Astrocyte of the spinal cord (primary cell): Measurements from ENCODE around the gene XYLT2.
"Not testable (repeated sequence)": the region's sequence is repeated elsewhere in the genome, so short reads cannot be mapped to it uniquely, and the experiment has no call there.

Experiments
- DNase-seq: peaks from one replicate; pipeline ENCODE4 v3.0.0; 2011; ENCODE audit warnings: low read depth, low spot score
- H3K4me3 ChIP-seq: 2 replicates; pipeline ENCODE4 v1.5.1; 2011; ENCODE audit warnings: low read depth, mild to moderate bottlenecking, low read length, moderate library complexity
- CTCF ChIP-seq: IDR thresholded peaks from 2 replicates; pipeline ENCODE4 v1.5.1; 2012; ENCODE audit warnings: low read depth, mild to moderate bottlenecking, low read length, inconsistent platforms
- in situ Hi-C: cut with HindIII; loops from 2 replicates; pipeline ENCODE4 v1.10.0; 2017; ENCODE audit warnings: low sequenced_read_pairs

The XYLT2 gene

DNA sequence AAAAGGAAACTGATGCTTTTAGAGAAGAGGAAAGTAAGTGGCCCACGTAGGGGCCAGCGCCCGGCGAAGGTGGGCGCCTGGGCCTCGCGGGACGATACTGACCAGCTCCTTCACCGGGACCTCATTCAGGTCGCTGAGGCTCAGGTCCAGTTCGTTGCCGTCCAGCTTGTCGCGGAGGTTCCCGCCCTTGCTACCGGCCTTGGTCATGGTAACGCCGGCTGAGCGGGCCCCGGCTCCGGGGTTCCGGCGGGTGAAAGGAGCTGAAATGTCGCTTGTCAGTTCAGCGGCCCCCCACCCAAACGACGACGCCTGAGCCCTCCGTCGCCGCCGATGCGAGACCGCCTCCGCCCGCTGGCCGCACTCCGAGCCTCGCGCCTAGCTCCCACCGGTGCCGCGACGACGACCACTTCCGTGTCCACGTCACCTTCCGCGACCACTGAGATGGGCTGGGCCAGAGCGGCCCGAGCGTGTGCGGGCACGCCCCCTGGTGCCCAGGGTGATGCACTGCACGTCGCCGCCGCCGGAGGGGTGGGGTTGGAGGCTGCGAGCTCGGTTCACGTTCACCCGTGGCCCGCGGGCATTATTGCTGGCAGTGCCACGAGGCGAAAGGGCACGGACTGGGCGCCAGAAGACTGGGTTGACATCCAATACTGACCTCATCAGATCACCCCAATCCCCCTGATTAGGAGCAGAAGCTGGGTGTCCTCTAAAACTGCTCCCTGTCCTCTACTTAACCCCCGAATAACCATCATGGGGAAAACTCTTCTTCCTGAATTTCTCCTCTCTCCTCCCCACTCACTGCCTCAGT is 51.4 kb downstream of the XYLT2 start, which contains the start of gene LRRC59:
Gene LRRC59 (minus strand): TSS at position 413 of the 808 bp plus-strand sequence. CDS start 206 bp downstream, at position 207.
- peak; percentile 78 for DNase-seq
- H3K4me3 ChIP-seq: peak within 1 kb of the TSS; percentile 100
- in situ Hi-C loops: no loop called here
- TF ChIP-seq CTCF: peak; percentile 93

DNA sequence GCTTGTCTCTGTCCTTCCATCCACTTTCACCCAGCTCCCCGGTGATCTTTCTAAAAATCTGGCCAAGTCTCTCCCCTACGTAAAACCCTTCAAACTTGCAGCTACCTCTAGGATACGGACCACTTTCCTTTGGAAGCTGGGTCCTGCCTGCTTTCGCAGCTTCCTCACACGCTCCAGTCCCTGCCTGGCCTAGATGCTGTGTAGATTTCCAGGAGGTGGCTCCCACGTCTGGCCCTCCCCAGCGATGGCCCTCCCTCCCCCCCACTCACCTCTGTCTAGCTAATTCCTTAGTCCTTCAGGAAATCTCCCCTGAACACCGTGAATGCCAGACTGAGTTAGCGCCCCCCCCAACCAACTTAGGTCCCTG is 52.0 kb downstream of the XYLT2 start:
- no peak for DNase-seq
- in situ Hi-C loops: no loop called here
- TF ChIP-seq CTCF: no peak
- H3K4me3 ChIP-seq: no peak overlapping the region

GRCh38 chr17:50398672-50399071 is 52.7 kb downstream of the XYLT2 start:
- H3K4me3 ChIP-seq, in situ Hi-C loops, DNase-seq: not testable (repeated sequence)

- in situ Hi-C loops, DNase-seq, H3K4me3 ChIP-seq: not testable (repeated sequence)
Observed at GRCh38 chr17:50399591-50399990, 53.7 kb downstream of the XYLT2 start.

- DNase-seq, H3K4me3 ChIP-seq, in situ Hi-C loops: not testable (repeated sequence)
Observed at GRCh38 chr17:50405351-50405750, 59.4 kb downstream of the XYLT2 start.

DNA sequence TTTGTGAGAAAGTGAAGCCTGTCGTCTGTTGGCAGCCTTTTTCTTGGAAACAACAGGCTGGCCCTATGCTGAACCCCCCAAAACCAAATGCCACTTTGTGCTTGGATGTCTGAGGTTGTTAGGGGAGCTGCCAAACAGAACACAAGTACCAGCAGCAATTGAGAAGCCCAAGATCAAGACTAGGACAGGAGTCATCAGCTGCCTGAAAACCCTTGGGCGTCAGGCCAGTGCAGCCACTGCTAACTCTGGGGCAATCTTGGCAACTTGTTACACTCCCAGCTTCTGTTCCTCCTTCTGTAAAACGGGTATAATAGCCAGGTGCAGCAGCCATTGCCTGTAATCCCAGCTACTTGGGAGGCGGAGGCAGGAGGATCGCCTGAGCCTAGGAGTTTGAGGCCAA is 60.7 kb downstream of the XYLT2 start:
- no peak for DNase-seq
- H3K4me3 ChIP-seq: no peak overlapping the region
- TF ChIP-seq CTCF: no peak
- in situ Hi-C loops: no loop called here

- DNase-seq: no peak
- no peak for TF ChIP-seq CTCF
- in situ Hi-C loops: no loop called here
- H3K4me3 ChIP-seq: no peak overlapping the region
Observed at GRCh38 chr17:50407921-50408320, 62.0 kb downstream of the XYLT2 start.
